IPS DF 6.9 (cell line): ENCODE measurements around the gene CD274.
"Not testable (repeated sequence)": the region's sequence is repeated elsewhere in the genome, so short reads cannot be mapped to it uniquely, and the experiment has no call there.

Experiments used
- DNase-seq: peaks from one replicate; pipeline ENCODE4 v3.0.0-alpha.2; 2013; ENCODE audit warnings: low read depth, low spot score
- H3K27ac ChIP-seq: one replicate; pipeline ENCODE4 v1.5.1; 2013; ENCODE audit warnings: low read length, control low read depth
- H3K27me3 ChIP-seq: 2 replicates; pipeline ENCODE4 v1.6.1; 2013; ENCODE audit warnings: mild to moderate bottlenecking, low read length; ENCODE audit not compliant: control insufficient read depth, insufficient read depth
- H3K36me3 ChIP-seq: 2 replicates; pipeline ENCODE4 v1.6.1; 2013; ENCODE audit warnings: low read length; ENCODE audit not compliant: control insufficient read depth, insufficient read depth
- H3K4me1 ChIP-seq: 2 replicates; pipeline ENCODE4 v1.6.1; 2013; ENCODE audit warnings: low read length; ENCODE audit not compliant: control insufficient read depth, insufficient read depth
- H3K4me3 ChIP-seq: 2 replicates; pipeline ENCODE4 v1.5.1; 2013; ENCODE audit warnings: mild to moderate bottlenecking, low read length
- H3K9me3 ChIP-seq: 2 replicates; pipeline ENCODE4 v1.6.1; 2013; ENCODE audit warnings: low read length, inconsistent platforms; ENCODE audit not compliant: control insufficient read depth, insufficient read depth
- WGBS: extraction: QIAGEN DNeasy Blood & Tissue Kit; methylation state at CpG from one replicate; pipeline ENCODE4 v1.1.7; 2013; ENCODE audit warnings: mixed read lengths, missing lambda C conversion rate; ENCODE audit not compliant: insufficient read length, insufficient coverage; 5-methylcytosine and 5-hydroxymethylcytosine counted together

CD274 gene

DNA sequence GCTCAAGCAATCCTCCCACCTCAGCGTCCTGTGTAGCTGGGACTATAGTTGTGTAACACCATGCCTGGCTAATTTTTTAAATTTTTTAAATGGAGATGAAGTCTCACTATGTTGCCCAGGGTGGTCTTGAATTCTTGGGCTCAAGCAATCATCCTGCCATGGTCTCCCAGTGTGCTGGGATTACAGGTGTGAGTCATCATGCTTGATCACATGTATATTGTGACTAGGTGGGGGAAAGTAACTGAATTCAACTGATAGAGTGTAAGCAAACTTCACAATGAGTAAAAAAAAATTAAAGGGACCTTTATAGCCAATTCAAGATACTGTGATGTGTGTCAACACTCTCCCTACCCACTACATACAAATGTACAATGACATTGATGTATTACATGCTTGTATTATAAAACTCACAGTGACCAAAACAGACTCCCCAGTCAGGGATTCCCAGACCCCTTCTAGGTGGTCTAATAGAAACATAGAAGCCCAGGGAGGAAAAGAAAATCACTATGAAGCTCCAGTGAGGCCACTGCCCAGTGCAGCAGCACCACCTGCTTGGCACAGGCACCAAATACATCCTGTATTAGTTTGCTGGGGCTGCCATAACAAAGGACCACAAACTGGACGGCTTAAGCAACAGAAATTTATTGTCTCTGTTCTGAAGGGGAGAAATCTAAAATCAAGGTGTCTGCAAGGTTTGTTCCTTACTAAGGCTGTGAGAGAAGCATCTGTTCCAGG, 21.4 kb upstream of the CD274 start:
- H3K27me3 ChIP-seq, result no peaks in the 10 kb centered on the region
- no peaks in the 10 kb centered on the region for H3K36me3 ChIP-seq
- no peak overlapping the region for H3K4me3 ChIP-seq
- H3K27ac ChIP-seq, result no peak overlapping the region
- no peaks in the 10 kb centered on the region for H3K4me1 ChIP-seq
- WGBS, result no CpG with 5 or more reads among the region's 2 CpGs
- H3K9me3 ChIP-seq, result no peaks in the 10 kb centered on the region
- DNase-seq, result no peak

GRCh38 chr9:5429873-5430564, 20.3 kb upstream of the CD274 start:
- Histone ChIP-seq H3K4me1 (no peaks in the 10 kb centered on the region), H3K27ac (no peak overlapping the region), H3K36me3 (no peaks in the 10 kb centered on the region), H3K27me3 (no peaks in the 10 kb centered on the region), H3K9me3 (no peaks in the 10 kb centered on the region), H3K4me3 (no peak overlapping the region)
- no peak for DNase-seq
- whole genome bisulfite sequencing, result no CpG with 5 or more reads among the region's 10 CpGs

GRCh38 chr9:5430912-5431311, 19.4 kb upstream of the CD274 start:
- no peak overlapping the region for H3K4me3 ChIP-seq
- no peaks in the 10 kb centered on the region for H3K9me3 ChIP-seq
- H3K27me3 ChIP-seq, result no peaks in the 10 kb centered on the region
- no peak overlapping the region for H3K27ac ChIP-seq
- WGBS, result no CpG with 5 or more reads among the region's 3 CpGs
- DNase-seq, result no peak
- no peaks in the 10 kb centered on the region for H3K4me1 ChIP-seq
- H3K36me3 ChIP-seq, result no peaks in the 10 kb centered on the region

- WGBS, result no CpG with 5 or more reads among the region's 24 CpGs
- H3K27me3 ChIP-seq, DNase-seq, H3K4me3 ChIP-seq, H3K4me1 ChIP-seq, H3K9me3 ChIP-seq, H3K36me3 ChIP-seq, H3K27ac ChIP-seq: not testable (repeated sequence)
Measured at GRCh38 chr9:5432890-5433289, 17.5 kb upstream of the CD274 start.

GRCh38 chr9:5433328-5433727, 17.0 kb upstream of the CD274 start:
- not testable (repeated sequence) for H3K4me3 ChIP-seq, H3K9me3 ChIP-seq, H3K4me1 ChIP-seq, H3K27ac ChIP-seq, DNase-seq, H3K36me3 ChIP-seq, H3K27me3 ChIP-seq
- no CpG with 5 or more reads among the region's 26 CpGs for WGBS

- not testable (repeated sequence) for H3K9me3 ChIP-seq, H3K27me3 ChIP-seq, DNase-seq, H3K27ac ChIP-seq, H3K36me3 ChIP-seq, H3K4me1 ChIP-seq, H3K4me3 ChIP-seq
- WGBS, result no CpG with 5 or more reads among the region's 65 CpGs
Measured at GRCh38 chr9:5433841-5434810, 16.2 kb upstream of the CD274 start.

- no peaks in the 10 kb centered on the region for H3K9me3 ChIP-seq
- no peak overlapping the region for H3K4me3 ChIP-seq
- H3K36me3 ChIP-seq, result no peaks in the 10 kb centered on the region
- peaks cover 3% of the 10 kb centered on the region; the same call in 1 of the 2 replicates for H3K4me1 ChIP-seq
- no CpG with 5 or more reads among the region's 3 CpGs for WGBS
- H3K27me3 ChIP-seq, result no peaks in the 10 kb centered on the region
- no peak overlapping the region for H3K27ac ChIP-seq
- no peak for DNase-seq
Measured at GRCh38 chr9:5435912-5436311, 14.4 kb upstream of the CD274 start.

GRCh38 chr9:5436441-5436840, 13.9 kb upstream of the CD274 start:
- no peak overlapping the region for H3K4me3 ChIP-seq
- H3K9me3 ChIP-seq, result no peaks in the 10 kb centered on the region
- no peaks in the 10 kb centered on the region for H3K36me3 ChIP-seq
- WGBS, result no CpG with 5 or more reads among the region's 2 CpGs
- H3K27ac ChIP-seq, result no peak overlapping the region
- H3K27me3 ChIP-seq, result no peaks in the 10 kb centered on the region
- H3K4me1 ChIP-seq, result peaks cover 3% of the 10 kb centered on the region; the same call in 1 of the 2 replicates
- no peak for DNase-seq

DNA sequence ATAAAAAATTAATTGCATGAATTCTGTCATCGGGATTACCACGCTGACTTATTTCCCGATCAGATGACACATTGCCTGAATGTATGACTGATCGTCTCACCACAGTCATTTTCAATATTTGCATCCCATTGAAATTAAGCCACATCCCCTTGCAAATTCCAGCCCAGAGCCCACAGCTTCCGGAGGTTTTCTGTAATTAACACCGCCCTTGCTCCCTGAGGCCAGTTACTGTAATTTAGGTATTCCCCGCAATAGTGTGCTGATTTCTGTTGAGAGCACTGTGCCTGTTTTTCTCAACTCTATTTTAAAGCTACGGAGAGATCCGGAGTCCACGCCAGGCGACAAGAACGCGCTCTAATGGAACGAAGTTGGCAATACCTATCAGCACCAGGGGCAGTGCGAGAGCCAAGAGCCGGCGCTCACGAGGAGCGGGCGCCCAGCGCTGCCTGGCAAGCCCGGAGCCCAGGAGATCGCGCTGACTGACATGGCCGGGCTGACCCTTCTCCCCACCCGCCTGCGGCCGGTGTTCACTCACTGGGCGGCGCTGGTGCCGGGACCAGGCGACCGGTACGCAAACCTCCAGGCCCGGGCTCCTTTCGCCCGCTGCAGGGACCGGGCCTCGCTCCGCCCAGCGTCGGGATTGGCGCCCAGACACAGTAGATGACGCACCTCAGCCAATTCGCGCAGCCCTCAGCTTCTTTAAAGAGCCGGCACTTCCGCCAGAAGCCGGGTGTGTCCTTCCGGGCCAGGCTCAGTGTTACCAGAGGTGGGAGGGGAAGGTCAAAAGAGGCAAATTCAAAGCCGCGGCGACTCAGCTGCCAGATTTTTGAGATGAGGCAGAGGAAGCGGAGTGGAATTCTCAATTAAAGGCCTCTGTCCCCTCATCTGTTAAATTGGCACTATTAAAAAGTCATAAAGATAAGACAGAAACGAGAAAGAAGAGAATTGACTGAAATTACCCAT, 12.8 kb upstream of the CD274 start, which contains the start of gene PLGRKT:
TSS of gene PLGRKT (minus strand) at position 672 of the 963 bp plus-strand sequence. CDS start 5,948 bp downstream, outside the sequence.
- Histone ChIP-seq H3K4me1 (peaks cover 3% of the 10 kb centered on the region; the same call in 1 of the 2 replicates), H3K27me3 (no peaks in the 10 kb centered on the region), H3K36me3 (no peaks in the 10 kb centered on the region), H3K4me3 (peak within 1 kb of the TSS; percentile 78; the same call in 1 of the 2 replicates), H3K27ac (no peak within 1 kb of the TSS), H3K9me3 (no peaks in the 10 kb centered on the region)
- WGBS, result no CpG with 5 or more reads among the region's 55 CpGs
- peak; percentile 85 for DNase-seq
